ENCODE measurements around the gene CYP17A1.
"Not testable (repeated sequence)": the region's sequence is repeated elsewhere in the genome, so short reads cannot be mapped to it uniquely, and the experiment has no call there.

DNA sequence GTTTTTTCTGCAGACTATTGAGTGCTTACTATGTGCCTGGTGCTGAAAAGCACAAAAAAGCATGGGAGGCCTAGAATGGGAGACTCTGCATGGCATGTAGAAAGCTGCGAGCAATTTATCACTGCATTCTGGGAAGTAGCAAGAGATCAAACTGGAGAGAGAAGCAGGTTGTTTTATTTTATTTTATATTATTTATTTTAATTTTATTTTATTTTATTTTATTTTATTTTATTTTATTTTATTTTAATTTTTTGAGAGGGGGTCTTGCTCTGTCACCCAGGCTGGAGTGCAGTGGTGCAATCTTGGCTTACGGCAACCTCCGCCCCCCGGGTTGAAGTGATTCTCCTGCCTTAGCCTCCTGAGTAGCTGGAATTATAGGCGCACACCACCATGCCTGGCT lies 17.2 kb downstream of the CYP17A1 start:
- not testable (repeated sequence) for TF ChIP-seq POLR2AphosphoS5 (IDR thresholded peaks at IDR 0.05; ENCODE audit: low read depth); EZH2 (IDR thresholded peaks at IDR 0.05; ENCODE audit: low read depth, unreplicated experiment); EZH2phosphoT487 (IDR thresholded peaks at IDR 0.05; ENCODE audit: unreplicated experiment); NANOG (IDR thresholded peaks at IDR 0.05; ENCODE audit: borderline replicate concordance)
- TF ChIP-seq, protein P1, sequence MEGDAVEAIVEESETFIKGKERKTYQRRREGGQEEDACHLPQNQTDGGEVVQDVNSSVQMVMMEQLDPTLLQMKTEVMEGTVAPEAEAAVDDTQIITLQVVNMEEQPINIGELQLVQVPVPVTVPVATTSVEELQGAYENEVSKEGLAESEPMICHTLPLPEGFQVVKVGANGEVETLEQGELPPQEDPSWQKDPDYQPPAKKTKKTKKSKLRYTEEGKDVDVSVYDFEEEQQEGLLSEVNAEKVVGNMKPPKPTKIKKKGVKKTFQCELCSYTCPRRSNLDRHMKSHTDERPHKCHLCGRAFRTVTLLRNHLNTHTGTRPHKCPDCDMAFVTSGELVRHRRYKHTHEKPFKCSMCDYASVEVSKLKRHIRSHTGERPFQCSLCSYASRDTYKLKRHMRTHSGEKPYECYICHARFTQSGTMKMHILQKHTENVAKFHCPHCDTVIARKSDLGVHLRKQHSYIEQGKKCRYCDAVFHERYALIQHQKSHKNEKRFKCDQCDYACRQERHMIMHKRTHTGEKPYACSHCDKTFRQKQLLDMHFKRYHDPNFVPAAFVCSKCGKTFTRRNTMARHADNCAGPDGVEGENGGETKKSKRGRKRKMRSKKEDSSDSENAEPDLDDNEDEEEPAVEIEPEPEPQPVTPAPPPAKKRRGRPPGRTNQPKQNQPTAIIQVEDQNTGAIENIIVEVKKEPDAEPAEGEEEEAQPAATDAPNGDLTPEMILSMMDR (conservative IDR thresholded peaks at IDR 0.05; ENCODE audit: low read depth in 2 of 2), result not testable (repeated sequence)
